Measurements from ENCODE around the gene FXYD3.
"Not testable (repeated sequence)": the region's sequence is repeated elsewhere in the genome, so short reads cannot be mapped to it uniquely, and the experiment has no call there.

Gene FXYD3

GRCh38 chr19:35142606-35143230, 27.1 kb downstream of the FXYD3 start:
- peak; percentile 46 for DNase-seq (ENCODE audit: low spot score)

DNA sequence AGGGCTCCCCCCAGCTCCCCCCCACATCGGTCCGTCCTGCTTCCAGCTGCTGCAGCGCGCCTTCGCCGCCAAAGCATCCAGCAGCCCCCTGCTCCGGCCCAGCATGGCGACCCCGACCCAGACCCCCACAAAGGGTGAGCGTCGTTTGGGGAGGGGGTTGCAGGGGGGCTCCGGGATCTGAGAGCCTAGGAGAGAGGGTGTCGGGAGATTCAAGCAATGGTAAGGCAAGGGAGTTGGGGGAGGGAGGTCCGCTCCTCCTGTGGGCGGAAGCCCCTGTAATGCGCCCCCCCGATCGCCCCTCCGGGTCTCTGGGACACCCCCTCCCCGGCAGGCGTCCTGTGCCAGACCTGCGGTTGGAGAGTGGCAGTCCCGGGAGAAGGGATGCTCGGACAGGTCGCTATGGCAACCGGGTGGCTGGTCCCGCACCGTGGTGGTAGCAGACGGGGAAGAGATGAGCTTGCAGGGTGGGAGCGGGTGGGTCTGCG, 27.6 kb downstream of the FXYD3 start, which contains the start of gene FXYD7:
FXYD7 (plus strand) TSS at position 25 of the 485 bp plus-strand sequence; CDS start at position 104, 79 bp downstream.
- DNase-seq (ENCODE audit: low spot score), result no peak

DNA sequence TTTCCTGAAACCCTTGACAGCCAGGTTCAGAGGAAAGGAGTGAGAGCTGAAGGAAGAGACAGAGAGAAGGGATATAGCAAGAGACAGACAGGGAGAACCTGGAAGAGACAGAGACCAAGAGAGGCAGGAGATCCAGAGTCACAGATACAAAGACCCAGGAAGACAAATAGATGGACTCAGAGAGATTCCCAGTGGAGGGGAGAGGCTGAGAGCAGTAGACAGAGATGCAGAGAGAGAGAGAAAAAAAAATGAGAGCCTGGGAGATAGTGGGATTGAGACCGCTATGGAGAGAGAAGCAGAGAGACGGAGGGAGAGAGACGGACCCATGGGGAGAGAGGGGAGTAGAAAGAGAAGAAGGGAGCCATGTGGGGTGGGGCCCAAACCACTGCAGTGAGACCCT, 28.2 kb downstream of the FXYD3 start:
- DNase-seq (ENCODE audit: low spot score), result no peak

DNA sequence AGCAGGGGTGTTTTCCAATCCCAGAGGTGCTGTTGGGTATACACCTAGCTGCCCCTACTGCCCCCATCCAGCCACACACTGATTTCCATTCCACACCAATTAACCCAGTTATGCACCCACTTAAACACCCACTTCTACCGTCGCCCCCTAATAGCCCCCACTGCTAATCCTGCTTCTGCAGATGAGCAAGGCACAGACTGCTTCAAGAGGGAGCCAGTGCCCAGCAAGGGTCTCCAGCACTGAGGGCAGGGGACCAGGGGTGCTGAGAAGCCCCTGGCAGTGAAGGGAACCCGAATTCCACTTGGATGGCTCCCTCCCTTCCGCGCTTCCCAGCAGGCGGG, 28.6 kb downstream of the FXYD3 start:
- DNase-seq (ENCODE audit: low spot score), result no peak

GRCh38 chr19:35144600-35145436, 29.2 kb downstream of the FXYD3 start:
- no peak for DNase-seq (ENCODE audit: low spot score)

DNA sequence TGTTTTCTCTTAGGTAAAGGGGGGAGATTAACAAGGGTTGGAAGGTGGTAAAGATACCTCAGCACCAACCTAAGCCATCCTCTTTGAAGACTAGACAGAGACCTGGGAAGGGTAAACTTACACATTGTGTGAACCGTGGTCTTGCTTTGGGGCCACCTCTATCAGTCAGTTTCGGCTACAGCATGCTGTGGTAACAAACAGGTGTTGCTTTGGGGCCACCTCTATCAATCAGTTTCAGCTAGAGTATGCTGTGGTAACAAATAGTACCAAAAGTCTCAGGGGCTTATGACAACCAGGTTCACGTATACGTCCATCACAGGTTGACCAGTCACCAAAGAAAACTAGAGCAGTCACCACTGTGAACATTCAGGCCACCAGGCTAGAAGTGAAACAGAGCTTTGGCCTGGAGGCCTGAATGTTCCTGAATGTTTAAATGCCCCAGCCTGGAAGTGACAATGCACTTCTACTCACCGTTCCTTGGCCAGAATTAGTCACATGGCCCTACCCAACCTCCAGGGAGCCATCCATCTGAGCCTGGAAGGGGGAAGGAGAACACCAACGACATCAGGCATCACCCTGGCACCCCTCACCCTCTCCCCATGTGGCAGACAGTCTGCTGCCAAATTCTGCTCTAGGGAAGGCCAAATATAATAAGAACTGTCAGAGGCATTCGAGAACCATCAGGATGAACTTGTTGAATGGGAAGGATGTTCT, 31.3 kb downstream of the FXYD3 start:
- DNase-seq (ENCODE audit: low spot score), result no peak

GRCh38 chr19:35149463-35149862, 33.8 kb downstream of the FXYD3 start:
- DNase-seq (ENCODE audit: low spot score), result no peak

DNA sequence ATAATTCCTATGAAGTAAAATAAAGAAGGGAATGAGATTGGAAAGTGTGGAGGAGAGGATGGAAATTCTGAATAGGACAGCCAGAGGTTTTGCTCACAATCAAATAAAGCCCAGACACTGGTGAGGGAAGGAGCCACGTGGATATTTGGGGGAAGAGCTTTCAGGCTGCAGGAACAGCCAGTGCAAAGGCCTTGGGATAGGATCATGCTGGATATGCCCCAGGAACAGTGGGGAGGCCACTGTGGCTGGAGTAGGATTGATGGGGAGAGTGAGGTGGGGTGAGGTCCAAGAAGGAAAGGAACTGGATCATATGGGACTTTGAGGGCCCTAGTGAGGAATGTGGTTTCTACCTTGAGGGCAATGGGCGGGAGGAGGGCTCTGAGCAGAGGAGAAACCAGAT, 34.8 kb downstream of the FXYD3 start:
- DNase-seq (ENCODE audit: low spot score), result no peak

DNA sequence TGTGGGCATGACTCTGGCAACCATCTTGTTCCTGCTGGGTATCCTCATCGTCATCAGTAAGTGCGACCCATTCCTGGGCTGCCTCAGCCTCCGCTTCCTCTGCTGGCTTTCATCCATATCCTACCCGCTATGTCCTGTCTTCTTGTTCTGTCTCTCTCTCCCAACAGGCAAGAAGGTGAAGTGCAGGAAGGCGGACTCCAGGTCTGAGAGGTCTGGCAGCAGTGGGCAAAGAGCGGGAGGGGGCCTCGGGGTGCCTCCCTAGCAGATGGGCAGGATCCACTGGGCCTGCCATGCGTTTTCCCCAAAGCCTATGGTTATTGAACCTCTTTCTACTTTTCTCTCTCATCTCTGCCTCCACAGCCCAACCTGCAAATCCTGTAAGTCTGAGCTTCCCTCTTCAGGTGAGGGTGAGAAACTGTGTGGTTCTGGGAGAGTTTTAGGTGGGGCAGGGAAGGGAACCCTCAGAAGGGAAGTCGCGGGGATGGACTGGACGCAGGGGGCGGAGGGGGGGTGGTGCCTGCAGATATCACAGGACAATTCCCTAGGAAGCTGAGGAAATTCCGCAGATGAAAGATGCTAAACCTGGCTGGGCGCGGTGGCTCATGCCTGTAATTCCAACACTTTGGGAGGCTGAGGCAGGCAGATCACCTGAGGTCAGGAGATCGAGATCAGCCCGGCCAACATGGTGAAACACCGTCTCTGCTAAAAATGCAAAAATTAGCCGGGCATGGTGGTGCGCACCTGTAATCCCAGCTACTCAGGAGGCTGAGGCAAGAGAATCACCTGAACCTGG, 35.8 kb downstream of the FXYD3 start:
- DNase-seq (ENCODE audit: low spot score), result no peak

GRCh38 chr19:35153129-35153522, 37.5 kb downstream of the FXYD3 start:
- not testable (repeated sequence) for DNase-seq (ENCODE audit: low spot score)

GRCh38 chr19:35153701-35154524, 38.3 kb downstream of the FXYD3 start:
- no peak for DNase-seq (ENCODE audit: low spot score)

DNA sequence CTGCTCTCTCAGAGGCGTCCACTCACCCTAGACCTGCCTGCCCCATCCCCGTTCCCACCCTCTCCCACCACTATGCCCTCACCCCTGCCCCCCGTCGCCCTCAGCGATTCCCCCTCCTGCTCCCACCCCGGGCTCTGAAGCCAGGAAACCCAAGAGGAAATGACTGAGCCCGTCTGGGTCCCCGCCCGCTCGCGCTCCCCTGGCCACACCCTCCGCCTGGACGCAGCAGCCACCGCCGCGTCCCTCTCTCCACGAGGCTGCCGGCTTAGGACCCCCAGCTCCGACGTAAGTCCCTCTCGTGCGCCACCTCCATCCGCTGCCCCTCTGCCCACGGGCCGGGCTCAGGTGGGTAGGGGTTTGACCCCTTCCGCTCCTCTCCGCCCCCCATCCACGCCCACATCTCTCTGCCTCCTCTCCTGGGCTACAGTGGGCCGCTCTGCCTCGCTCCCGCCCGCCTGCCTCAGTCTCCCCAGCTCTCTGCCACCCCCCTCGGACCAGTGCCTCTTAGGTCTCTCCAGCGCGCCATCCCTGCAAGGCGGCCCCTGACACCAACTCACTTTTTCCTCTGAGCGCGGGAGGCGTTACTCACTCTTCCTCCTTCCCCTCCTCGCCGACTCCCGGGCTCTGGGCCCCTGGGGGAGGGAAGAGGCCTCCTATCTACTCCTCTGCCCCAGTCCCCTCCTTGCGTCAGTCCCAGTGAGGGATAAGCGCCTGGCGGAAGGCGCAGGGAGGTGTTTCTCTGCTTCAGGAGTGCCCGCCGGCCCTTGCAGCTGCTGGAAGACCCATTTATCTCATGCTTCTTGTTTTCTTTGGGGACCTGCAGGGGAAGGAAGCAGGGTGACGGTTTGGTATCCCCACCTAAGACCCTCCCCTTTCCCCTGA, 39.1 kb downstream of the FXYD3 start, which contains the start of gene FXYD5:
FXYD5 (plus strand) TSS at position 211 of the 882 bp plus-strand sequence. CDS start 816 bp downstream, outside the sequence.
- peak; percentile 77 for DNase-seq (ENCODE audit: low spot score)

DNA sequence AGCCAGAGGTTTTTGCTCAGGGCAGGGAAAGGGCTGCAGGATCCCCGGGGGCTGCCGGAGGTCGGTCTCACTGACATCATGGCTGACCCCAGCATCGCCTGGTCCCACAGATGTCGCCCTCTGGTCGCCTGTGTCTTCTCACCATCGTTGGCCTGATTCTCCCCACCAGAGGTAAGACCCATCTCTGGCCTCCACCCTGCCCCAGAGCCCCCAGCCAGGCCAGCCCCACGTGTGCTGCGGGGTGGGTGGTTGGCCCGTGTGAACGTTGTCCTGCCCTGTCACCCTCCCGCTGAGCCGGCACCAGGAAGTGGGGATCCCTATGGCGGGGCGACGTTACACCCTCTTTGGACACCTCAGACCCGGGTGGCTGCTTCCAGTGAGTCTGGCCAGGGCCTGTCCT, 39.8 kb downstream of the FXYD3 start:
- no peak for DNase-seq (ENCODE audit: low spot score)

DNA sequence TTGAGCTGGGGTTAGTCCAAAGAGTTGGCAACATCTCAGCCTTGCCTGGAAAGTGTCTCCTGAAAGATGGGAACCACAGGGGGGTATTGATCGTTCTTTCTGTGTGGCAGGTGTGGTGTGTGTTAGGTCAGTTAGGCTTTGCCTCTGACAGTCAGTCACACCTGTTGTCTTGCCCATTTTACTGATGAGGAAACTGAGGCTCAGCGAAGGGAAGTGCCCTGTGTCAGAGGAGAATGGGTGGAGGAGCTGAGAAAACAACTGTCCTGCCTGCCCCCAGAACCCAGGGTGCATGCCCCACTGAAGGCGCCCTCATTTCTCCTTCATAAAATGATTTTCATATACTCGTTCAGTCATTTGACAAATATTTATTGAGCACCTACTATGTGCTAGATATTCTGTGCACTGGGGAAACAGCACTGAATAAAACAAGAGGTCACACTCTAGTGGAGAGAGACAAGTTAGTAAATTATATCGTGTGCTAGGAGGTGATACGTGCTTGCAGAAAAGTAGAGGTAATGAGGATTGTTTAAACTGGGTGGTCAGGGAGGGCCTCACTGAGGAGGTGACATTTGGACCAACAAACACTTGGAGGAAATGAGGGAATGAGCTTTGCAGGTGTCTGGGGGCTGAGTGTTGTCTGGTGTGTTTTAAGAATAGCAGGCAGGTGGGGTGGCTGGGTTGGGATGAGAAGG, 40.5 kb downstream of the FXYD3 start:
- DNase-seq (ENCODE audit: low spot score), result no peak

GRCh38 chr19:35156673-35157014, 41.0 kb downstream of the FXYD3 start:
- DNase-seq (ENCODE audit: low spot score), result no peak

GRCh38 chr19:35157431-35157830, 41.8 kb downstream of the FXYD3 start:
- no peak for DNase-seq (ENCODE audit: low spot score)

DNA sequence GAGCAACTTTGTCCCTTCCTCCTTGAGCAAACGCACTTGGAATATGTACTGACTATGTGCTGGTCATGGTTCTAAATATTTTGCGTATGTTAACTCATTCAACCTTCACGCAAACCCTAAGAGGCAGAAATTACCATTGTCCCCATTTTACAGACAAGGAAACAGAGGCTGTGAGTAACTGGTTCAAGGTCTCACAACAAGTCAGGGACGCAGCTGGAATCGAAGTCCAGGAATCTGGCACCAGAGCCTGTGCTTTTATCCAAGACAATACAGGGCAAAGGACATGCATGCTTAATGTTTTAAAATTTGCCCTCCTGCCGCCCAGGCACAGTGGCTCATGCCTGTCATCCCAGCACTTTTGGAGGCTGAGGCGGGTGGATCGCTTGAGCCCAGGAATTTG, 44.0 kb downstream of the FXYD3 start:
- DNase-seq (ENCODE audit: low spot score), result no peak

DNA sequence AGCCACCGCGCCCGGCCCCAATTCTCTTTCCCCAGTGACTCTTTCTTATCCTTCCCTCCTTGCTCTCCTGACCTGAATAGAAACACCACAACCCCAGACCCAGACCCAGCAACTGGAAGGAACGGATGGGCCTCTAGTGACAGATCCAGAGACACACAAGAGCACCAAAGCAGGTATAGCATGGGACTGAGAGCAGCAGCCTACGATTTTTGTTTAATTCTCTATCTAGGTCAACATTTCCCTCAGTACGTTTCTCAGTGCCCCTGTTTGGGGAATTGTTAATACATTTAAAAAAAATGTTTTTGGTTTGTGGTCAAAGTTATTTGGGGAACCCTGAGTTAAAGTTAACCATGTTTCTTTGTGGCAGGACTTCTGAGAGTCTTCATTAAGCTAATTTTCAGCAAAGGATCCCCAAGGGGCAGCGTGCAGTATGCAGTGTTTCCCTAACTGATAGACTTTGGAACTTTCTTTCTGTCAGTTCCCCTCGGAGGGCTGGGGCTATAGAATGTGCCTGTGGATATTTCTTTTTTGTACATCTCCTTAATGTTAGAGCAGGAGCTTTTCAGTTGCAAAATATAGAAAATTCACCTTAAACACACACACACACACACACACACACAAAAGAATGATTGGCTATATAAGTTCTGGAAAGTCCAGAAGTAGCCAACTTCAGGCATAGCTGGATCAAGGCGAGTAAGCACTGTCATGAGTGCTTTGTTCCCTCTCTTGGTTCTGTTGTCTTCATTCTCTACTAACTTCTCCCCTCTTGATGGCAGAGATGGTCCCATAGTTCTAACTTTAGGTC, 45.2 kb downstream of the FXYD3 start:
- DNase-seq (ENCODE audit: low spot score), result no peak

GRCh38 chr19:35161434-35161743, 45.8 kb downstream of the FXYD3 start:
- DNase-seq (ENCODE audit: low spot score), result no peak

Data from kidney capillary endothelial cell (primary cell).